ENCODE measurements around the gene AKIRIN1. TPM values are rescaled to one million over a fixed set of nuclear protein-coding genes. Genes with fewer than 3 reads are reported as not detected.

AKIRIN1 gene
- total and polyA plus RNA-seq, 2 donors (not counting 3 experiments of a cell fraction or from before 2014, with no cell fraction given) = 28.4 to 43.4 TPM

DNA sequence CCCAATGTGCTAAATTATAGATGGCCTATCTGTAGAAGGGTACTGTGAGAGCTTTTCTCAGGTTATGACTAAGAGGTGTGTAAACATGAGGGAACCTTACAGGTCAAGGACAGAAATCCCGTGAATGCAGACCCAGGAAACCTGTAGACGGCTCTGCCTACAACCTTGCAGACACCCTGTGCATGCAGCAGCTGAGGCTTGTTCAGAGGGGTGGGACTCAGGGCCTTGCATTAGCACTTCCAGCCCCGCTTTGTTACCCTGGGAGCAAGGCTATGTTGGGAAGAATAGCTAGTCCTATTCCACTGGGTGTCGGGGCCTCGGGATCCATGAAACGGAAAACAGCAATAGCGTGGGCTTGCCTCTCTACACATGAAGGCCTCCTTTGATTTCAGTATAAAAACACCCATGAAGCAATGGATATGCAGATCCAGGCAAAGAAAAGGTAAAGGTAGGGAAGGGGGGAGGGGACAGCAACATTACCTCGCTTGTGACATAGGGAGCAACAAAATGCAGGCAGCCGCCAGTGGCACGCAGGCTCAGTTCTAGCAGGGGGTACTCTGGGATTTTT lies 25.6 kb downstream of the AKIRIN1 start:
- FAIRE-seq (no peak), DNase-seq (ENCODE audit: low read depth, low spot score) (no peak)
- CTCF ChIA-PET = no interaction called here
- peaks cover 0 to 2% of the 10 kb centered on the region in 2 experiments for H3K36me3 ChIP-seq (ENCODE audit: control insufficient read depth in 2 of 2, extremely low read depth in 1 of 2, insufficient read depth in 2 of 2, low read length in 2 of 2)
- no peaks in the 10 kb centered on the region for H4K20me1 ChIP-seq (replicated peaks; ENCODE audit: control insufficient read depth, extremely low read depth, insufficient read depth, low read length)
- no peak for TF ChIP-seq POLR2AphosphoS5 (IDR thresholded peaks at IDR 0.05; ENCODE audit: insufficient read depth, low read depth, low read length)
- no peak for TF ChIP-seq POLR2A (IDR thresholded peaks at IDR 0.05; ENCODE audit: low read depth, low read length)
- TF ChIP-seq, protein P1, sequence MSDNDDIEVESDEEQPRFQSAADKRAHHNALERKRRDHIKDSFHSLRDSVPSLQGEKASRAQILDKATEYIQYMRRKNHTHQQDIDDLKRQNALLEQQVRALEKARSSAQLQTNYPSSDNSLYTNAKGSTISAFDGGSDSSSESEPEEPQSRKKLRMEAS (IDR thresholded peaks at IDR 0.05; ENCODE audit: insufficient read depth, insufficient read length) = no peak
- TF ChIP-seq EZH2 (IDR thresholded peaks at IDR 0.05; ENCODE audit: borderline replicate concordance, low read depth, low read length, severe bottlenecking) = no peak
- TF ChIP-seq, protein P2, sequence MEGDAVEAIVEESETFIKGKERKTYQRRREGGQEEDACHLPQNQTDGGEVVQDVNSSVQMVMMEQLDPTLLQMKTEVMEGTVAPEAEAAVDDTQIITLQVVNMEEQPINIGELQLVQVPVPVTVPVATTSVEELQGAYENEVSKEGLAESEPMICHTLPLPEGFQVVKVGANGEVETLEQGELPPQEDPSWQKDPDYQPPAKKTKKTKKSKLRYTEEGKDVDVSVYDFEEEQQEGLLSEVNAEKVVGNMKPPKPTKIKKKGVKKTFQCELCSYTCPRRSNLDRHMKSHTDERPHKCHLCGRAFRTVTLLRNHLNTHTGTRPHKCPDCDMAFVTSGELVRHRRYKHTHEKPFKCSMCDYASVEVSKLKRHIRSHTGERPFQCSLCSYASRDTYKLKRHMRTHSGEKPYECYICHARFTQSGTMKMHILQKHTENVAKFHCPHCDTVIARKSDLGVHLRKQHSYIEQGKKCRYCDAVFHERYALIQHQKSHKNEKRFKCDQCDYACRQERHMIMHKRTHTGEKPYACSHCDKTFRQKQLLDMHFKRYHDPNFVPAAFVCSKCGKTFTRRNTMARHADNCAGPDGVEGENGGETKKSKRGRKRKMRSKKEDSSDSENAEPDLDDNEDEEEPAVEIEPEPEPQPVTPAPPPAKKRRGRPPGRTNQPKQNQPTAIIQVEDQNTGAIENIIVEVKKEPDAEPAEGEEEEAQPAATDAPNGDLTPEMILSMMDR (IDR thresholded peaks at IDR 0.05; ENCODE audit: extremely low read depth in 1 of 2, insufficient read depth in 1 of 2, low read depth in 1 of 2, low read length in 2 of 2) = no peak
- no peaks in the 10 kb centered on the region for H3K27me3 ChIP-seq (ENCODE audit: control insufficient read depth in 2 of 2, insufficient read depth in 2 of 2, low read length in 2 of 2)
- H3K79me2 ChIP-seq (ENCODE audit: control insufficient read depth, insufficient read depth, low read length) = no peaks in the 10 kb centered on the region
- no peak overlapping the region for H3K4me2 ChIP-seq (ENCODE audit: insufficient read depth, low read length)
- H2AFZ ChIP-seq (ENCODE audit: low read depth, low read length) = no peak overlapping the region
- no peak overlapping the region for H3K27ac ChIP-seq (ENCODE audit: insufficient read depth, low read depth, low read length)
- no peaks in the 10 kb centered on the region for H3K4me1 ChIP-seq (ENCODE audit: control insufficient read depth, extremely low read depth, insufficient read depth, low read length)
- no peak overlapping the region for H3K4me3 ChIP-seq (replicated peaks in 1 of 3; ENCODE audit: insufficient read depth in 1 of 3, low read depth in 1 of 3, low read length in 3 of 3)
- dilution Hi-C loops (cut with MboI; ENCODE audit: extremely low pct_ligation_motif_present, low sequenced_read_pairs) (no loop called here), intact Hi-C loops (cut with micrococcal nuclease) (no loop called here)
- no TSS peak for BruUV-seq (replicated peaks)
- POLR2A ChIA-PET = no interaction called here
- H3K9ac ChIP-seq (replicated peaks; ENCODE audit: extremely low read depth, insufficient read depth, low read length) = no peak overlapping the region
- H3K9me3 ChIP-seq (replicated peaks; ENCODE audit: control insufficient read depth, insufficient read depth, low read length) = no peaks in the 10 kb centered on the region
- no peaks in the 10 kb centered on the region for H3K9me1 ChIP-seq (replicated peaks; ENCODE audit: control insufficient read depth, extremely low read depth, insufficient read depth, low read length)

DNA sequence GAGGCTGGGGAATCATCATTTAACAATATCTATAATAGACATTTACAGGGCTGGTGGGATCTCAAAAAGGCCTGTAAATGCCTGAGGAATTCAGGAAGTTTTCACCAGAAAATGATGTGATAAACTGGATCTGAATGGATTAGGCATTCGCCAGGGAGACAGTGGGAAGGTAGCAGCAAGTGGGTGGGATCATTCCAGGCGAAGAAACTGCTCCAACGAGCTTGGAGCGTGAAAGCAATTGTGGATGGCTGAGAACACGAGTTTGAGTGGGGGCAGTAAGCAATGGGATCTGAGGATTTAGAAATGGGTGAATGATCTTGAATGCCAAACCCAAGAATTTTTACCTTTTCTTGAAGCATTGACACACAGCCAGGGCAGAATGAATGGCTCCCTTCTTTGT lies 26.2 kb downstream of the AKIRIN1 start:
- no peaks in the 10 kb centered on the region for H3K27me3 ChIP-seq (ENCODE audit: control insufficient read depth in 2 of 2, insufficient read depth in 2 of 2, low read length in 2 of 2)
- H3K4me3 ChIP-seq (replicated peaks in 1 of 3; ENCODE audit: insufficient read depth in 1 of 3, low read depth in 1 of 3, low read length in 3 of 3) = no peak overlapping the region
- no peak overlapping the region for H2AFZ ChIP-seq (ENCODE audit: low read depth, low read length)
- H3K9ac ChIP-seq (replicated peaks; ENCODE audit: extremely low read depth, insufficient read depth, low read length) = no peak overlapping the region
- FAIRE-seq (no peak), DNase-seq (ENCODE audit: low read depth, low spot score) (no peak)
- no peak overlapping the region for H3K27ac ChIP-seq (ENCODE audit: insufficient read depth, low read depth, low read length)
- no TSS peak for BruUV-seq (replicated peaks)
- H3K36me3 ChIP-seq (ENCODE audit: control insufficient read depth in 2 of 2, extremely low read depth in 1 of 2, insufficient read depth in 2 of 2, low read length in 2 of 2) = peaks cover 0 to 2% of the 10 kb centered on the region in 2 experiments
- H3K9me3 ChIP-seq (replicated peaks; ENCODE audit: control insufficient read depth, insufficient read depth, low read length) = no peaks in the 10 kb centered on the region
- no peaks in the 10 kb centered on the region for H3K4me1 ChIP-seq (ENCODE audit: control insufficient read depth, extremely low read depth, insufficient read depth, low read length)
- H4K20me1 ChIP-seq (replicated peaks; ENCODE audit: control insufficient read depth, extremely low read depth, insufficient read depth, low read length) = no peaks in the 10 kb centered on the region
- H3K9me1 ChIP-seq (replicated peaks; ENCODE audit: control insufficient read depth, extremely low read depth, insufficient read depth, low read length) = no peaks in the 10 kb centered on the region
- no peaks in the 10 kb centered on the region for H3K79me2 ChIP-seq (ENCODE audit: control insufficient read depth, insufficient read depth, low read length)
- CTCF ChIA-PET = no interaction called here
- TF ChIP-seq, protein P2 (IDR thresholded peaks at IDR 0.05; ENCODE audit: extremely low read depth in 1 of 2, insufficient read depth in 1 of 2, low read depth in 1 of 2, low read length in 2 of 2) = no peak
- TF ChIP-seq MYC (IDR thresholded peaks at IDR 0.05; ENCODE audit: low read depth, low read length) (no peak), FOS (IDR thresholded peaks at IDR 0.05; ENCODE audit: borderline replicate concordance, insufficient read depth, low read length) (no peak), POLR2A (IDR thresholded peaks at IDR 0.05; ENCODE audit: low read depth, low read length) (no peak), JUN (IDR thresholded peaks at IDR 0.05; ENCODE audit: borderline replicate concordance, insufficient read depth, insufficient read length, low read depth) (no peak), EZH2 (IDR thresholded peaks at IDR 0.05; ENCODE audit: borderline replicate concordance, low read depth, low read length, severe bottlenecking) (no peak), POLR2AphosphoS5 (IDR thresholded peaks at IDR 0.05; ENCODE audit: insufficient read depth, low read depth, low read length) (no peak), GATA2 (IDR thresholded peaks at IDR 0.05; ENCODE audit: insufficient read depth, insufficient read length, low read depth, low read length) (no peak)
- TF ChIP-seq, protein P1 (IDR thresholded peaks at IDR 0.05; ENCODE audit: insufficient read depth, insufficient read length) = no peak
- POLR2A ChIA-PET = no interaction called here
- dilution Hi-C loops (cut with MboI; ENCODE audit: extremely low pct_ligation_motif_present, low sequenced_read_pairs) (no loop called here), intact Hi-C loops (cut with micrococcal nuclease) (no loop called here)
- H3K4me2 ChIP-seq (ENCODE audit: insufficient read depth, low read length) = no peak overlapping the region
